ENCODE results near the gene FRG1. TPM values are rescaled to one million over a fixed set of nuclear protein-coding genes. Genes with fewer than 3 reads are reported as not detected.
A peak's percentile ranks its signal among the peaks of the same experiment; 100 is the strongest.
"Not testable (repeated sequence)": the region's sequence is repeated elsewhere in the genome, so short reads cannot be mapped to it uniquely, and the experiment has no call there.

FRG1 gene
- 46.0 TPM for total RNA-seq (ENCODE audit: unreplicated experiment)
- long read RNA-seq, transcript FRG1-201 (9 exons, 1,074 nt) = major isoform, 17 of 19 reads
- long read RNA-seq, partial matches to known transcripts = 1 of 19 reads
- long read RNA-seq, other reads (novel, unspliced or antisense) = 1 of 19 reads

DNA sequence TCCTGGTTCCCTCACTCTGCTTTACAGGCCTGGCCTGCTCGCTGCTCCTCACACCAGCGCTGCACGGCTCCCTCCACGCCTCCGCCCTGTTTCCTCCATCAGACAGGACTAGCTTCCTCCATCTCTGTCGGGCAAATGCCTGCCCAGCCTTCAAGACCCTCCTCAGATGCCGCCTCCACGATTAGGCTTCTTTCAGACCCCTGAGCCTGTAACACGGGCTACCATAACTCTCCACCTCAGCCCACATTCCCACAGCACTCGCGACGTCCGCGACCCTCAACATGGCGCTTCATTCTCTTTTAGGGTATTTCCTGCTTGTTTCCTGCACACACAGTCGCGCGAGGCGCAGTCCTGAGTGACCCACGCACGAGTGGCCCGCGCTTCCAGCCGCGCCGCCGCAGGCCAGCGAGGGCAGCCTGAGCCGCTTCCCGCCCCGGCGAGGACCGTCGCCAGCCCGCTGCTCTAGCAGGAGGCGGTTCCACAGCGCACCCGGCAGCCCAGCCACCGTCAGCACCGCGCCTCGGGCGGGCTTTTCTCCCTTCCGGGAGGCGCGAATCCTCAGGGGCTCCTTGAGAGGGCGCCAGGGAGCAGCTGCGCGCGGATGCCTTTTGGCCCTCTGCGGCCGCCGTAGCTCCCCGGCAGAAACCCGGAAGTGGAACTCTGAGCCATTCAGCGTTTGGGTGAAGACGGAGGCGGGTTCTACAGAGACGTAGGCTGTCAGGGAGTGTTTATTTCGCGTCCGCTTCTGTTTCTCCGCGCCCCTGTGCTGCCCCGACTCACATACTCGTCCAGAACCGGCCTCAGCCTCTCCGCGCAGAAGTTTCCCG lies at the start of gene FRG1:
TSS of gene FRG1 (plus strand) at position 695 of the 827 bp plus-strand sequence. CDS start 138 bp downstream, outside the sequence.
- TF ChIP-seq, protein P1, sequence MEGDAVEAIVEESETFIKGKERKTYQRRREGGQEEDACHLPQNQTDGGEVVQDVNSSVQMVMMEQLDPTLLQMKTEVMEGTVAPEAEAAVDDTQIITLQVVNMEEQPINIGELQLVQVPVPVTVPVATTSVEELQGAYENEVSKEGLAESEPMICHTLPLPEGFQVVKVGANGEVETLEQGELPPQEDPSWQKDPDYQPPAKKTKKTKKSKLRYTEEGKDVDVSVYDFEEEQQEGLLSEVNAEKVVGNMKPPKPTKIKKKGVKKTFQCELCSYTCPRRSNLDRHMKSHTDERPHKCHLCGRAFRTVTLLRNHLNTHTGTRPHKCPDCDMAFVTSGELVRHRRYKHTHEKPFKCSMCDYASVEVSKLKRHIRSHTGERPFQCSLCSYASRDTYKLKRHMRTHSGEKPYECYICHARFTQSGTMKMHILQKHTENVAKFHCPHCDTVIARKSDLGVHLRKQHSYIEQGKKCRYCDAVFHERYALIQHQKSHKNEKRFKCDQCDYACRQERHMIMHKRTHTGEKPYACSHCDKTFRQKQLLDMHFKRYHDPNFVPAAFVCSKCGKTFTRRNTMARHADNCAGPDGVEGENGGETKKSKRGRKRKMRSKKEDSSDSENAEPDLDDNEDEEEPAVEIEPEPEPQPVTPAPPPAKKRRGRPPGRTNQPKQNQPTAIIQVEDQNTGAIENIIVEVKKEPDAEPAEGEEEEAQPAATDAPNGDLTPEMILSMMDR (IDR thresholded peaks at IDR 0.05; ENCODE audit: partially characterized antibody, unreplicated experiment) = peak; percentile 79
- no peaks in the 10 kb centered on the region for H3K9me3 Mint-ChIP-seq (ENCODE audit: unreplicated experiment)
- peak; percentile 98 for DNase-seq

DNA sequence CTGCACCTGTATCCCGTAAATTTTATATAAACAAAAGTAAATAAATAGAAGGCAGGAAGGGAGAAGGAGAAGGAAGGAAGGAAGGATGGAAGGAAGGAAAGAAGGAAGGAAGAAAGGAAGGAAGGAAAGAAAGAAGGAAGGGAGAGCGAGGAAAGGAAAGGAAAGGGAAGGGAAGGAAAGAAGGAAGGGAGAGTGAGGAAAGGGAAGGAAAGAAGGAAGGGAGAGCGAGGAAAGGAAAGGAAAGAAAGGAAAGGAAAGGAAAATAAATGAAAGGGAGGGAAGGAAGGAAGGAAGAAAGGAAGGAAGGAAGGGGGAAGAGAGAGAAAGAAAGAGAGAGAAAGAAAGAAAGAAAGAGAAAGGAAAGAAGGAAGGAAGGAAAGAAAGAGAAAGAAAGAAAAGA lies 43.0 kb upstream of the FRG1 start:
- Mint-ChIP-seq H3K4me3 (ENCODE audit: unreplicated experiment) (no peak overlapping the region), H3K27me3 (ENCODE audit: unreplicated experiment) (peaks cover 4% of the 10 kb centered on the region), H3K9me3 (ENCODE audit: unreplicated experiment) (peaks cover 2% of the 10 kb centered on the region), H3K4me1 (ENCODE audit: low read depth, unreplicated experiment) (no peaks in the 10 kb centered on the region), H3K36me3 (ENCODE audit: unreplicated experiment) (no peaks in the 10 kb centered on the region), H3K27ac (ENCODE audit: unreplicated experiment) (no peak overlapping the region)
- TF ChIP-seq, protein P1 (IDR thresholded peaks at IDR 0.05; ENCODE audit: partially characterized antibody, unreplicated experiment) = no peak
- no peak for DNase-seq

More for the DNA sequence above, at the start of gene FRG1:
- Mint-ChIP-seq H3K36me3 (ENCODE audit: unreplicated experiment) (peaks cover 5% of the 10 kb centered on the region), H3K4me3 (ENCODE audit: unreplicated experiment) (peak within 1 kb of the TSS; percentile 93), H3K27me3 (ENCODE audit: unreplicated experiment) (peaks cover 6% of the 10 kb centered on the region), H3K27ac (ENCODE audit: unreplicated experiment) (peak within 1 kb of the TSS; percentile 59), H3K4me1 (ENCODE audit: low read depth, unreplicated experiment) (peaks cover 9% of the 10 kb centered on the region)

DNA sequence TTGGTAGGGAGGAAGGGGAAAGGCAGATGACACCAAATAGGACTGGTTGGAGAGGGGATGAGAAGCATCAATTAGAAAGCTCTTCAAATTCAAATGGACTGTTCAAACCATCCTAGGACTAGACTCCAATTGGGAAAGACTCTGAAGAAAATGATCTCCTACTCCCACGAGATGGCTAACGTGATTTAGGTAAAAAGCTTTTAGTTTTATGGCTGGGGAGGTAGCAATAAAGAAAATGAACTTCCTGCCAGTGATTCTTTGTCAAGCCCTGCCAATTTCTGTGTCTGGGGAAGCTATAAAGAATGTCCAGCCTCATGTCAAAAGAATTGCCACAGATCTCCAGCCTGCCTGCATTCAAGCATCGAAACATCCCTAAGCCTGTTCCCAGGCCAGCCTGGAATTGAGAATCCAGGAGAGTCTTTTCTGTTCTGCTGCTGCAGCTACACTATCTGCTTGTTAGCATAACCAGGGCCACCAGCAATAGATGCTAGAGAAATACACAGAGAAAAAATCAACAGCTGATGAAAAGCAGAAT lies 41.1 kb upstream of the FRG1 start:
- not testable (repeated sequence) for H3K4me1 Mint-ChIP-seq (ENCODE audit: low read depth, unreplicated experiment); H3K36me3 Mint-ChIP-seq (ENCODE audit: unreplicated experiment); H3K4me3 Mint-ChIP-seq (ENCODE audit: unreplicated experiment); H3K9me3 Mint-ChIP-seq (ENCODE audit: unreplicated experiment); H3K27me3 Mint-ChIP-seq (ENCODE audit: unreplicated experiment); DNase-seq; H3K27ac Mint-ChIP-seq (ENCODE audit: unreplicated experiment)

DNA sequence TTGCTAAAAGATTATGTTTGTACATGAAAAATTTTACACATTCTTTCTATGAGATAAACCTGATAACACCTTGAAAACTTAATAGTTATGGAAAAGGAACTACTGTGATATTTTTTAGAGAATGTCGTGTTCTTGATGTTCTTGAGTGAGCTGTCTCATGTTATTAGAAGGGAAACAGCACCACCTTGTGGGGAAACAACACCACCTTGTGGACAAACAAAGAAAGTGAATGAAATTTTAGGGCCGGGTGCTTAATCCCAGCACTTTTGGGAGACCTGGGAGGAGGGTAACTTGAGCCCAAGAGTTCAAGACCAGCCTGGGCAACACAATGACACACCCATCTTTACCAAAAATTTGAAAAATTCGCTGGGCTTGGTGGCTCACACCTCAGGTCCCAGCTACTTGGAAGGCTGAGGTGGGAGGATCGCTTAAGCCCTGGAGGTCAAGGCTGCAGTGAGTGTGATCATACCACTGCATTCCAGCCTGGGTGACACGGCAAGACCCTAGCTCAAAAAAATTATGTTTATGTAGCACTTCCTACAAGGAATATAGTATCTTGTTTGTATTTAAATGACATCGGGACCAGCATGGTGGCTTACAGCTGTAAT lies 36.1 kb upstream of the FRG1 start:
- H3K27me3 Mint-ChIP-seq (ENCODE audit: unreplicated experiment) = not testable (repeated sequence)
- peak; percentile 45 for DNase-seq

DNA sequence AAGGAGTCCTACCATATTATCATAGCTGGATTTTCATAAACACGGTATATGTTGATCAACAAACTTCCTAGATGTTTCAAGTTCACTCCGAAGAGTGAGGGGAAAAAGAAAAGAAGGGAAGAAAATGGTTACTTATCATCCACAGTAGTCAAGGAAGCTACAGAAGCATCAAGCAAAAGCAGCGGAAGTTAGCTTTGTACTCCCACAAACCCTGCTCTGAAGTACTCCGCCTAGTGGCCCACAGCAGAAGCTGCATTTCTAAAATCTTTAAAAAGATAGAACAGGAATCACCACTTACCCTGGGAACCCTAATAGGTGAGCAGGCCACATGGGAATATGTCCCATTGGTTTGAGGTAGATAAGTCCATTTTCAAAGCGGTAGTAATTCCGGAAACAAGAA lies 28.5 kb upstream of the FRG1 start:
- Mint-ChIP-seq H3K36me3 (ENCODE audit: unreplicated experiment) (no peaks in the 10 kb centered on the region), H3K9me3 (ENCODE audit: unreplicated experiment) (peaks cover 4% of the 10 kb centered on the region), H3K27ac (ENCODE audit: unreplicated experiment) (no peak overlapping the region), H3K27me3 (ENCODE audit: unreplicated experiment) (peaks cover 1% of the 10 kb centered on the region), H3K4me3 (ENCODE audit: unreplicated experiment) (no peak overlapping the region), H3K4me1 (ENCODE audit: low read depth, unreplicated experiment) (no peaks in the 10 kb centered on the region)
- no peak for DNase-seq
- TF ChIP-seq, protein P1 (IDR thresholded peaks at IDR 0.05; ENCODE audit: partially characterized antibody, unreplicated experiment) = peak; percentile 76

More for the DNA sequence above, 36.1 kb upstream of the FRG1 start:
- H3K27ac Mint-ChIP-seq (ENCODE audit: unreplicated experiment); H3K4me3 Mint-ChIP-seq (ENCODE audit: unreplicated experiment); H3K36me3 Mint-ChIP-seq (ENCODE audit: unreplicated experiment); H3K9me3 Mint-ChIP-seq (ENCODE audit: unreplicated experiment); H3K4me1 Mint-ChIP-seq (ENCODE audit: low read depth, unreplicated experiment): not testable (repeated sequence)
- TF ChIP-seq, protein P1 (IDR thresholded peaks at IDR 0.05; ENCODE audit: partially characterized antibody, unreplicated experiment) = peak; percentile 84
